ENCODE results near the gene PSMG3. TPM values are rescaled to one million over a fixed set of nuclear protein-coding genes. Genes with fewer than 3 reads are reported as not detected.
A peak's percentile ranks its signal among the peaks of the same experiment; 100 is the strongest.

The PSMG3 gene
- total RNA-seq, 4 donors from 2014 or later = 36.3 to 42.3 (median 39.5) TPM

- DNase-seq (ENCODE audit: low spot score in 2 of 2) = no peak
- Histone ChIP-seq H3K27ac (peak overlapping the region; percentile 88 to 100 (median 98)), H3K4me1 (peaks cover 0 to 66% (median 45%) of the 10 kb centered on the region in 4 donors), H3K9me3 (no peaks in the 10 kb centered on the region), H3K36me3 (no peaks in the 10 kb centered on the region), H3K27me3 (no peaks in the 10 kb centered on the region), H3K4me3 (peak overlapping the region; percentile 3 to 86 (median 62))
- WGBS, 2 donors = 56 to 58% methylated on average over 6 to 9 of the region's 9 CpGs
- no peak for TF ChIP-seq EP300 (IDR thresholded peaks at IDR 0.05)
- TF ChIP-seq CTCF (IDR thresholded peaks at IDR 0.05) = no peak
- no peak for TF ChIP-seq POLR2A (IDR thresholded peaks at IDR 0.05)
Measured at GRCh38 chr7:1533255-1533546, 36.6 kb downstream of the PSMG3 start.

- no peaks in the 10 kb centered on the region for H3K9me3 ChIP-seq
- WGBS, 2 donors = 6 to 9% methylated on average over 17 to 34 of the region's 36 CpGs
- peak overlapping the region; percentile 88 to 100 (median 98) for H3K27ac ChIP-seq
- peak in 1 of 2 donors; percentile 95 for TF ChIP-seq EP300 (IDR thresholded peaks at IDR 0.05)
- TF ChIP-seq CTCF (IDR thresholded peaks at IDR 0.05) = no peak
- TF ChIP-seq POLR2A (IDR thresholded peaks at IDR 0.05) = peak; percentile 49 to 67
- H3K4me1 ChIP-seq = peaks cover 0 to 61% (median 42%) of the 10 kb centered on the region in 4 donors
- peak; percentile 66 to 84 for DNase-seq (ENCODE audit: low spot score in 2 of 2)
- peak overlapping the region; percentile 56 to 86 (median 62) for H3K4me3 ChIP-seq
- no peaks in the 10 kb centered on the region for H3K36me3 ChIP-seq
- no peaks in the 10 kb centered on the region for H3K27me3 ChIP-seq
Measured at GRCh38 chr7:1532456-1533254, 37.2 kb downstream of the PSMG3 start.

- no peak for TF ChIP-seq EP300 (IDR thresholded peaks at IDR 0.05)
- no peak for TF ChIP-seq POLR2A (IDR thresholded peaks at IDR 0.05)
- TF ChIP-seq CTCF (IDR thresholded peaks at IDR 0.05) = no peak
- 47 to 51% methylated on average over 10 of the region's 10 CpGs for WGBS, 2 donors
- DNase-seq (ENCODE audit: low spot score in 2 of 2) = peak in 1 of 2 donors; percentile 23
- Histone ChIP-seq H3K9me3 (no peaks in the 10 kb centered on the region), H3K36me3 (no peaks in the 10 kb centered on the region), H3K27ac (peak overlapping the region; percentile 88 to 100 (median 98)), H3K27me3 (no peaks in the 10 kb centered on the region), H3K4me3 (peak overlapping the region; percentile 56 to 86 (median 62)), H3K4me1 (peaks cover 0 to 56% (median 40%) of the 10 kb centered on the region in 4 donors)
Measured at GRCh38 chr7:1531979-1532455, 37.8 kb downstream of the PSMG3 start.

- Histone ChIP-seq H3K4me3 (peak overlapping the region; percentile 56 to 86 (median 62)), H3K36me3 (no peaks in the 10 kb centered on the region), H3K27me3 (no peaks in the 10 kb centered on the region), H3K27ac (peak overlapping the region; percentile 88 to 100 (median 98)), H3K9me3 (no peaks in the 10 kb centered on the region), H3K4me1 (peaks cover 0 to 50% (median 34%) of the 10 kb centered on the region in 4 donors)
- WGBS, 2 donors = 8 to 10% methylated on average over 13 to 17 of the region's 55 CpGs
- DNase-seq (ENCODE audit: low spot score in 2 of 2) = peak in 1 of 2 donors; percentile 41
- TF ChIP-seq EP300 (IDR thresholded peaks at IDR 0.05) = peak in 1 of 2 donors; percentile 59
- TF ChIP-seq CTCF (IDR thresholded peaks at IDR 0.05) = no peak
- peak in 1 of 2 donors; percentile 27 for TF ChIP-seq POLR2A (IDR thresholded peaks at IDR 0.05)
Measured at GRCh38 chr7:1531263-1531978, 38.4 kb downstream of the PSMG3 start.

- 0% methylated on average over 1 of the region's 45 CpGs; no CpG with 5 or more reads in 1 of the 2 donors for WGBS, 2 donors
- Histone ChIP-seq H3K4me1 (peaks cover 0 to 45% (median 29%) of the 10 kb centered on the region in 4 donors), H3K4me3 (peak overlapping the region in 3 of 4 donors; percentile 58 to 86 (median 66)), H3K9me3 (no peaks in the 10 kb centered on the region), H3K27ac (peak overlapping the region; percentile 88 to 100 (median 98)), H3K27me3 (no peaks in the 10 kb centered on the region), H3K36me3 (no peaks in the 10 kb centered on the region)
- no peak for DNase-seq (ENCODE audit: low spot score in 2 of 2)
- TF ChIP-seq POLR2A (IDR thresholded peaks at IDR 0.05) = no peak
- TF ChIP-seq CTCF (IDR thresholded peaks at IDR 0.05) = no peak
- no peak for TF ChIP-seq EP300 (IDR thresholded peaks at IDR 0.05)
Measured at GRCh38 chr7:1530946-1531262, 38.9 kb downstream of the PSMG3 start.
